Neural cell (in vitro differentiated cells): ENCODE data around the gene DOK4. TPM values are rescaled to one million over a fixed set of nuclear protein-coding genes. Genes with fewer than 3 reads are reported as not detected.

Source experiments
- H2AFZ ChIP-seq: fragments of 200-600, 300-800 bp; sonication (generic), shearing (Covaris generic); 2 replicates; pipeline ENCODE4 v1.6.0; 2014; ENCODE audit warnings: low read depth, mild to moderate bottlenecking, antibody characterized with exemption, low read length, moderate library complexity
- H3F3A ChIP-seq: fragments of 200-600 bp; shearing (Covaris generic); 2 replicates; pipeline ENCODE4 v1.6.1; 2016; ENCODE audit warnings: mild to moderate bottlenecking, moderate library complexity, mixed read lengths, antibody characterized with exemption, low read length; ENCODE audit not compliant: insufficient read depth, poor library complexity, severe bottlenecking
- H3K27ac ChIP-seq: fragments of 200-600, 300-800 bp; sonication (generic), shearing (Covaris generic); 2 replicates; pipeline ENCODE4 v1.5.1; 2014; ENCODE audit warnings: mild to moderate bottlenecking, low read length, moderate library complexity
- H3K27me3 ChIP-seq: fragments of 300-800, 200-600 bp; sonication (generic), shearing (Covaris generic); 2 replicates; pipeline ENCODE4 v1.6.0; 2014; ENCODE audit warnings: mild to moderate bottlenecking, low read depth, low read length, moderate library complexity; ENCODE audit not compliant: insufficient read depth
- H3K36me3 ChIP-seq: fragments of 300-800, 200-600 bp; sonication (generic), shearing (Covaris generic); 2 replicates; pipeline ENCODE4 v1.5.1; 2014; ENCODE audit warnings: mild to moderate bottlenecking, antibody characterized with exemption, low read length, moderate library complexity; ENCODE audit not compliant: insufficient read depth
- H3K4me2 ChIP-seq: fragments of 300-800, 200-600 bp; sonication (generic), shearing (Covaris generic); 2 replicates; pipeline ENCODE4 v1.6.0; 2014; ENCODE audit warnings: mild to moderate bottlenecking, low read length
- H3K4me3 ChIP-seq: fragments of 300-800, 200-600 bp; sonication (generic), shearing (Covaris generic); 2 replicates; pipeline ENCODE4 v1.5.1; 2014; ENCODE audit warnings: mild to moderate bottlenecking, low read length, moderate library complexity
- H3K79me2 ChIP-seq: fragments of 200-600 bp; shearing (Covaris generic); replicated peaks from 2 replicates; pipeline ENCODE4 v1.6.0; 2014; ENCODE audit warnings: mild to moderate bottlenecking, low read length, moderate library complexity; ENCODE audit not compliant: insufficient read depth
- H3K9ac ChIP-seq: fragments of 300-800, 200-600 bp; sonication (generic), shearing (Covaris generic); 2 replicates; pipeline ENCODE4 v1.6.1; 2016; ENCODE audit warnings: mild to moderate bottlenecking, low read length, mixed read lengths
- H3K9me2 ChIP-seq: fragments of 200-600 bp; shearing (Covaris generic); 2 replicates; pipeline ENCODE4 v1.6.1; 2016; ENCODE audit warnings: mild to moderate bottlenecking, low read length, mixed read lengths; ENCODE audit not compliant: insufficient read depth
- H3K9me3 ChIP-seq: fragments of 200-600, 300-800 bp; sonication (generic), shearing (Covaris generic); 2 replicates; pipeline ENCODE4 v1.6.1; 2016; ENCODE audit warnings: mild to moderate bottlenecking, mixed run types, low read length, moderate library complexity, mixed read lengths
- H4K20me1 ChIP-seq: fragments of 200-600 bp; shearing (Covaris generic); 2 replicates; pipeline ENCODE4 v1.6.1; 2016; ENCODE audit warnings: mild to moderate bottlenecking, mixed run types; ENCODE audit not compliant: insufficient read depth
- CTCF ChIP-seq: fragments of 450-650 bp; IDR thresholded peaks from 2 replicates; pipeline ENCODE4 v1.5.1; 2014; ENCODE audit warnings: antibody characterized with exemption, mild to moderate bottlenecking, moderate library complexity; ENCODE audit not compliant: poor library complexity, severe bottlenecking
- EP300 ChIP-seq: fragments of 450-650 bp; conservative IDR thresholded peaks from 2 replicates; pipeline ENCODE4 v1.6.1; 2014; ENCODE audit warnings: antibody characterized with exemption, mild to moderate bottlenecking, moderate library complexity; ENCODE audit not compliant: poor library complexity, severe bottlenecking
- EZH2 ChIP-seq: fragments of 200-600, 300-800 bp; shearing (Covaris generic), sonication (generic); IDR thresholded peaks from 2 replicates; pipeline ENCODE4 v1.6.1; 2014; ENCODE audit warnings: antibody characterized with exemption, low read length, borderline replicate concordance, mild to moderate bottlenecking; ENCODE audit not compliant: insufficient read depth, poor library complexity, severe bottlenecking
- MXI1 ChIP-seq: fragments of 450-650 bp; conservative IDR thresholded peaks from 2 replicates; pipeline ENCODE4 v1.6.1; 2014; ENCODE audit warnings: antibody characterized with exemption, mild to moderate bottlenecking; ENCODE audit not compliant: poor library complexity, severe bottlenecking
- POLR2AphosphoS5 ChIP-seq: IDR thresholded peaks from 2 replicates; pipeline ENCODE4 v1.6.1; 2012
- RAD21 ChIP-seq: fragments of 450-650 bp; conservative IDR thresholded peaks from 2 replicates; pipeline ENCODE4 v1.6.1; 2014; ENCODE audit warnings: antibody characterized with exemption, mild to moderate bottlenecking, moderate library complexity
- REST ChIP-seq: IDR thresholded peaks from 2 replicates; pipeline ENCODE4 v1.6.1; 2012; ENCODE audit warnings: borderline replicate concordance
- SMC3 ChIP-seq: fragments of 450-650 bp; conservative IDR thresholded peaks from 2 replicates; pipeline ENCODE4 v1.6.1; 2014; ENCODE audit warnings: antibody characterized with exemption, mild to moderate bottlenecking, moderate library complexity; ENCODE audit not compliant: poor library complexity
- TAF1 ChIP-seq: IDR thresholded peaks from 2 replicates; pipeline ENCODE4 v1.6.1; 2012; ENCODE audit warnings: low read depth
- polyA plus RNA-seq: library from polyadenylated mRNA; depleted of rRNA; stranded (reverse); fragments of >200 nt; gene quantifications from 2 replicates; pipeline ENCODE4 v1.2.3, GENCODE V29; 2014

The DOK4 gene
- polyA plus RNA-seq, 1 donor from 2014 or later = 214 TPM

DNA sequence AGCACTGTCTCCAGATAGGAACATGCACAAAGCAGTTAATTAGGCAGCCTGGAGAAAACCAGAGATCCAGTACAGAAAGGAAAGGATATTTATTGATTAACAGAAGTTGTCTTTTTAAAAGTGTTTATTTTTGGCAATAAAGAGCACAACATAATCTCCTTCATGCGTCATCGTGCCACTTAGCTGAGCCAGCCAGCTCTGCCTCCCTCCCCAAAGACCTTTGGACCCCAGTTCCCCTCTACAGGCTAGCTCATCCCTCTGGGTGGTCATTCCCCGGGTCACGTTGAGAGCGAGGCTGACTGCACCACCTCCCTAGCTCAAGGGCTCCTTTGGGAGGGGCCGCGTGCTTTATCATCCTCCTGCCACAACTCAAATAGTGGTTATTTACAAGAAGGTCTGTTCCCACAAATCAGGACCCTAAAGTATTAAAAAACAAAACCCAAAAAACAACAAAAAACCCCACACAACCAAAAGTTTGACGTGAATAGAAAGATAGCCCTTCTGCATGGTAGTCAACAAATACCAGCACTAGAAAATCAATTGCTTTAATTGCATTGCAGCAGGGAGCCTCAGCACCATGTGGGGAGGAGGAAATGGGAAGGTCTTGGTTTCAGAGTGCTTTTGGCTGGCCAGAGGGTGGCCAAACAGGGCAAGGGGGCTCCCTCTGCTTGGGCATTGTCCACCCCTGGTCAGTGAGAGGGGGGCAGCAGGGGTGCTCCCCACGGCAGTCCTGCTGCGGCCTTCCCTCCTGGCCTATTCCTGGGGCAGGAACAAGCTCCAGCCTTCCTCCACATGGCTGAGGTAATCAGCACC, 14.2 kb downstream of the DOK4 start:
- Histone ChIP-seq H2AFZ (no peak overlapping the region), H3K9ac (no peak overlapping the region), H3K27ac (no peak overlapping the region), H3K4me3 (no peak overlapping the region), H3K79me2 (peaks cover 8% of the 10 kb centered on the region), H3K36me3 (no peaks in the 10 kb centered on the region), H4K20me1 (peaks cover 4% of the 10 kb centered on the region), H3K27me3 (no peaks in the 10 kb centered on the region), H3F3A (no peaks in the 10 kb centered on the region), H3K4me2 (no peak overlapping the region), H3K9me2 (no peaks in the 10 kb centered on the region), H3K9me3 (no peaks in the 10 kb centered on the region)
- TF ChIP-seq TAF1 = no peak
- TF ChIP-seq CTCF = no peak
- no peak for TF ChIP-seq EP300
- TF ChIP-seq EZH2 = no peak
- TF ChIP-seq MXI1 = no peak
- TF ChIP-seq SMC3 = no peak
- TF ChIP-seq POLR2AphosphoS5 = no peak
- TF ChIP-seq RAD21 = no peak
- TF ChIP-seq REST = no peak

DNA sequence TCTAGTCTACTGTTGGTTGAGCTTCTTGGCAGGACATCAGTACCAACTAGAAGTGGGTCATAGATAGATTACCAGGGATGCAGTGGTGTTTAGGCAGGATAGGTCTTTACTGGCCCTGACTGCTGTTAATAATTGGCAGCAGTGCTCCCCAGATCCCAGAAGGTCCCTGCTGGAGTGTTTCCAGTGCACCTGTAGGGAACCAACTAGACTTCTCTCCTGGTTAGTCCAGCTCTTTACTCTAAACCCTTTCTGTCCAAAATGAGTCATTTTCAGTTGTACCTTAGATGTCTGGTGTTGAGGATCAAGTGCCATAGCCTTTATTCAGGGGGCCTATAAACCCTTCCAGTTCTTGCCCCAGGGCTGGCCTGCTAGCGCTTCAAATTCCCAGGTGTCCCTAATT, 15.1 kb downstream of the DOK4 start:
- Histone ChIP-seq H3K9ac (no peak overlapping the region), H3K27me3 (no peaks in the 10 kb centered on the region), H3K27ac (no peak overlapping the region), H3K4me3 (no peak overlapping the region), H3K9me3 (no peaks in the 10 kb centered on the region), H3F3A (no peaks in the 10 kb centered on the region), H3K79me2 (no peaks in the 10 kb centered on the region), H4K20me1 (no peaks in the 10 kb centered on the region), H3K9me2 (no peaks in the 10 kb centered on the region), H3K4me2 (no peak overlapping the region), H3K36me3 (no peaks in the 10 kb centered on the region), H2AFZ (no peak overlapping the region)
- TF ChIP-seq CTCF = no peak
- no peak for TF ChIP-seq EP300
- TF ChIP-seq RAD21 = no peak
- no peak for TF ChIP-seq POLR2AphosphoS5
- no peak for TF ChIP-seq REST
- TF ChIP-seq SMC3 = no peak
- no peak for TF ChIP-seq EZH2
- TF ChIP-seq MXI1 = no peak
- no peak for TF ChIP-seq TAF1
